ENCODE data around the gene RFK.
"Not testable (repeated sequence)": the region's sequence is repeated elsewhere in the genome, so short reads cannot be mapped to it uniquely, and the experiment has no call there.

Gene RFK

DNA sequence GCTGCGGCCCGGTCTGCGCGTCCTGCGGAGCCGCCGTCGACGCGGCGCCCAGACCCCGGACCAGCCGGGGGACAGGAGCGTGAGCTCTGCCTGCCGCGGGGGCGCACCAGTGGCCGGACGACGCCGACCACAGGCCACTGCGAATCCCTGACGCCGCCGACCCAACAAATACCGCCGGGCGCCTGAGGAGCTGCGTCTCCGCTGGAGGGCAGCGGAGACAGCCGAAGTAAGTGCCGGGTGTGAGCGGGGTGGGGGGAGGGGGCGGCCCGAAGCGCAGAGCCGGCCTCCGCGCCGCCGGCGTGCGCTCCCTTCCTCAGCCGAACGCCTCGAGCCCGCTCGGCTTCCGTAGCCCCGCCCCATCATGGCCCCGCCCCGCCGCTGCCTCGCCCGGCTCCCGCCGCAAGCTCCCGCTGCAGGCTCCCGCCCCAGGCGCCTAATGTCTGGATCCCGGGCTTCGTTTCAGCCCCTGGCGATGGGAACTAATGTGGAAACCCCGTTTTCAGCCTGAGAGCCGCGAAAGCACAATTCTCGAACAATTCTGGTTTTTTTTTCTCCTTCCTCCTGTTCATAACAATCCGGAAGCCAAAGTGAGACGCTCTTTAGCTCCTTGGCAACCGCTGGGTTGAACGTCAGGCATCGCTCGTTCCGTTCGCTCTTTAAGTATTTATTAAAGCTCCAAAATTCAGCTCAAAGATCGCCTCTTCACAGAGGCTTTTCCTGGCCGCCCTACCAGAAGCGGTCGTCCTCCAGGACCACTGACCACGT, at the start of gene RFK:
RFK (minus strand) TSS at position 232 of the 765 bp plus-strand sequence. CDS start 255 bp downstream, outside the sequence.
- DNase-seq: peak; percentile 61 to 88

DNA sequence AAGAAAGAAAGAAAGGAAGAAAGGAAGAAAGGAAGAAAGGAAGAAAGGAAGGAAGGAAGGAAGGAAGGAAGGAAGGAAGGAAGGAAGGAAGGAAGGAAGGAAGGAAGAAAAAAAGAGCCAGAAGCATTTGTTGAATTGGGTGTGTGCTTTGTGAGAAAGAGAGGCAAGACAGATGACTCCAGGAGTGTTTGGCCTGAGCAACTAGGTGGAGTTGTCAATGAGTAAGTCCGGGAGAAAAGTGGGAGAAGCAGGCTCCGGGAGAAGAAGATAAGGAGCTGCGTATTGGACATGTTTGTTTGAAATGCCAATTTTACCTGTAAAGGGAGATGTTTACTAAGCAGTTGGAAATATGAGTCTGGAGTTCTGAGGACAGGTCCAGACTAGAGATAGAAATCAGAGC, 49.7 kb upstream of the RFK start:
- DNase-seq: no peak

DNA sequence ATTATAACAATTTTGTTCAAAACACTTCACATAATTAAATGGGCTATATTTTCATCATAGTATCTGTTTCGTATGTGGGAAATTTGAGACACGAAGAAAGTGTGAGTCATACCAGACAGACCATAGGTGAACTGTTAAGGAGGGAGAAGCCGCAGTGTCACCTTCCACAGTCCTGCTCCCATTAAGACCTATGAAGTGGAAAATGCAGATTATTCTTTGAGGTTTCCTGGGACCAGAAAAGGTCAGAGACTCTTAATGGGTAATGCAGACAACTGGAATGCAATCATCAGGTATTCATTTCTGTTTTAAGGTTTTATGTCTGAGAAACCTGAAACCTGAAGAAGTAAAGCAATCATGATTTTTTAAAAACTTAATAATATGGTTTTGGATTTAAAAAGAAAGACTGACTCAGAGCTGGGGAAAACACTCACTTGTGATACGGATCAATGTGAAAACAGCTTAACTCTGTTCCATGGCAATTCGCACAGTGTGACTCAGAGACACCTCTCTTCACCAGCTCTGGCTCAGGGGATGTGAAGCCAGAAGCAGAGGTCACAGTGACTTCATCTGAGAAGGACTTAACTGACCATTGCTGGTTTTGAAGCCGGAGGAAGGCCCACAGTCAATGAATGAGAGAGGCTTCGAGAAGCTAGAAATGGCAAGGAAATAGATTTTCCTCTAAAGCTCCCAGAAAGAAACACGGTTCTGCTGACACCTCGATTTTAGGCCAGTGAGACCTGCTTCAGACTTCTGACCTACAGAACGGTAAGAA, 47.5 kb upstream of the RFK start:
- DNase-seq: no peak

DNA sequence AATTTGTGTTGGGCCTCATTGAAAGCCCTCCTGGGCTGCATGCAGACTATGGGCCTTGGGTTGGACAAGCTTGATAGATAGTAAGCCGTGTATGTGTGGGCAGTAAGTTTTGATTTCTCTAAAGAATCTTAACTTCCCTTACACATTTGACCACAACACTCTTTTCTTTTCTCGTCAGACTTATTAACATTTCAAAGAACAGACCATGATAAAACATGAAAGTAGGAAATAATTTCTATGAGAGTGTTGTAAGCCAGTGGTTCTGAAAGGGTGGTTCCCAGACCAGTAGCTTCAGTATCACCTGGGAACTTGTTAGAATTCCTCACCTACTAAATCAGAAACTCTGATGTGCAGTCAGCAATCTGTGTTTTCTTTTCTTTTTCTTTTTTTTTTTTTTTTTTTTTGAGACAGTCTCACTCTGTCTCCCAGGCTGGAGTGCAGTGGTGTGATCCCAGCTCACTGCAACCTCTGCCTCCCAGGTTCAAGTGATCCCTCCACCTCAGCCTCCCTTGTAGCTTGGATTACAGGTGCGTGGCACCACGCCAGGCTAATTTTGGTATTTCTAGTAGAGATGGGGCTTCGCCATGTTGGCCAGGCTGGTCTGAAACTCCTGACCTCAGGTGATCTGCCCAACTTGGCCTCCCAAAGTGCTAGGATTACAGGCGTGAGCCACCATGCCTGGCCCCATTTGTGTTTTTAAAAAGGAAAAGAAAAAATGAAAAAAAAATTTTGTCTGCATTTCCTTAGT, 44.8 kb upstream of the RFK start:
- DNase-seq: no peak

DNA sequence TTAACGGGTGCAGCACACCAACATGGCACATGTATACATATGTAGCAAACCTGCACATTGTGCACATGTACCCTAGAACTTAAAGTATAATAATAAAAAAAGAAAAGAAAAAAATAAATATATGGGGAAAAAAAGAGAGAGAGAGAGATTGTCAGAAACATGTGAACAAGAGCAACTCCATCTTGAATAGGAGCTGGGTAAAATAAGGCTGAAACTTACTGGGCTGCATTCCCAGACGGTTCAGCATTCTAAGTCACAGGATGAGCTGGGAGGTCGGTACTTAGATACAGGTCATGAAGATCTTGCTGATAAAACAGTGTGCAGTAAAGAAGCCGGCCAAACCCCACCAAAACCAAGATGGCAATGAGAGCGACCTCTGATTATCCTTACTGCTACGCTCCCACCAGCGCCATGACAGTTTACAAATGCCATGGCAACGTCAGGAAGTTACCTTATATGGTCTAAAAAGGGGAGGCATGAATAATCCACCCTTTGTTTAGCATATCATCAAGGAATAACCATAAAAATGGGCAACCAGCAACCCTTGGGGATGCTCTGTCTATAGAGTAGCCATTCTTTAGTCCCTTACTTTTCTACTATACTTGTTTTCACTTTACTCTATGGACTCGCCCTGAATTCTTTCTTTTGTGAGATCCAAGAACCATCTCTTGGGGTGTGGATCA, 42.9 kb upstream of the RFK start:
- not testable (repeated sequence) for DNase-seq

DNA sequence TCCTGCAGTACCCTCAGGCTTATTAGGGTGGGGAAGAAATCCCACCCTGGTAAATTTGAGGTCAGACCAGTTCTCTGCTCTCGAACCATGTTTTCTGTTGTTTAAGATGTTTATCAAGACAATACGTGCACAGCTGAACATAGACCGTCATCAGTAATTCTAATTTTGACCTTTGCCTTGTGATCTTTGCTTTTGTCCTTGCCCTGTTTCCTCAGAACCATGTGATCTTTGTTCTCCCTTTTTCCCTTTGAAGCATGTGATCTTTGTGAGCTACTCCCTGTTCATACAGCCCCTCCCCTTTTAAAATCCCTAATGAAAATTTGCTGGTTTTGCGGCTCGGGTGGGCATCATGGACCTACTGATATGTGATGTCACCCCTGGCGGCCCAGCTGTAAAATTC, 40.7 kb upstream of the RFK start:
- DNase-seq: not testable (repeated sequence)

DNA sequence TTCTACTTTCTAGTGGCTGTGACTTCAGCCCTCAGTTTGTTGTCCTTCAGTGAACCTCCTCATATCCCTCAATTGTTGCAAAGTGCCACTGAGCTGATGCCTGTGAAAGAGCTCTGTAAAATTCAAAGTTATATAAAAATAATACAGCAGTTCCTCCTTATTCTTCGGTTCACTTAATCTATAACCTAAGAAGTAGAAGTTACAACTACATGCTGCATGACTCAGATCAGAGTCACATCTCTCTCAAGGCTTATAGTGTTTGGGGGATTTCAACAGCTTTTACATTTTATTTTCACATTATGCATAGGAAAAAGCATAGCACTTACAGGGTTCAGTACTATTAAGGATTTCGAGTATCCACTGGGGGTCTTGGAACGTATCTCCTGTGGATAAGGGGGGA, 39.6 kb upstream of the RFK start:
- DNase-seq: no peak

DNA sequence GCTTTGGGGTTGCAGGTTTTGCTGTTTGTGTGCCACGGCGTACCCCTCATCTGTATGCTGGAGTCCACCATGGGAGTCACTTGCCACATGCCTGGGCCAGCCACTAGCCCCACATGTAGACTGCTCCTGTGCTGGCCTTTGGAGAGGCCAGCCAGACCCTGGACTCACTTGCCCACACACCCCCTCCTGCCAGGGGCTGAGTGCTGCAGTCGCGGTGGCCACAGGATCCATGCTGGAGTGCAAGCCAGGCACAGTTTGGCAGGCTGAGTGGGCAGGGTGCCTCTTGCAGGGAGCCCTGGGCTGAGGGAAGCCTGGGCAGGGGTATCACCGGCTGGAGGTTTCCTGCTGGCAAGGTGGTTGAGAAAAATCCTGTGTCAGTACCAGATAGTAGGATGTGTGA, 39.2 kb upstream of the RFK start:
- DNase-seq: no peak

DNA sequence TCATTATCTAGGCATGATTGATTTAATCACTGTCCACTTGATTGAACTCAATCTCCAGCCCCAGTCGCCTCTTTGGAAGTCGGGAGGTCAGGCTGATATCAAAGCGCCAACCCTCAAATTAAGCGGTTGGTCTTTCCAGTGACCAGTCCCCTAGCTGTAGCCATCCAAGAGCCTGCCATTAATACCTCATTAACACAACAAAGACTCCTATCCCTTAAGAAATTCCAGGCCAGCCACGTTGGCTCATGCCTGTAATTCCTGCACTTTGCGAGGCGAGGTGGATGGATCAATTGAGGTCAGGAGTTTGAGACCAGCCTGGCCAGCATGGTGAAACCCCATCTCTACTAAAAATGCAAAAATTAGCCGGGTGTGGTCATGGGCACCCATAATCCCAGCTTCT, 37.4 kb upstream of the RFK start:
- DNase-seq: no peak

DNA sequence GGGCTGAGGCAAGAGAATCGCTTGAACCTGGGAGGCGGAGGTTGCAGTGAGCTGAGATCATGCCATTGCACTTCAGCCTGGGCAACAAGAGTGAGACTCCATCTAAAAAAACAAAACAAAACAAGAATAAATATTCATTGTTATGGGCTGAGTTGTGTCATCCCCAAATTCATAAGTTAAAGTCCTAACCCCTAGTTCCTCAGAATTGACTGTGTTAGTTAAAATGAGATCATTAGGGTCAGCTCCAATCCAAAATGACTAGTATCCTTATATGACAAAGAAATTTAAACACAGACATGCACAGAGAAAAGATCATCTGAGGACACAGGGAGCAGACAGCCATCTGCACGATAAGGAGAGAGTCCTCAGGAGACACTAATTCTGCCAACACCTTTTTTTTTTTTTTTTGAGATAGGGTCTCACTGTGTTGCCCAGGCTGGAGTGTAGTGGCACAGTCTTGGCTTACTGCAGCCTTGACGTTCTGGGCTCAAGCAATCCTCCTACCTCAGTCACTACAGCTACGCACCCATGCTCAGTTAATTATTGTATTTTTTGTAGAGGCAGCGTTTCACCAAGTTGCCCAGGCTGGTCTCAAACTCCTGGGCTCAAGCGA, 32.7 kb upstream of the RFK start:
- no peak for DNase-seq

DNA sequence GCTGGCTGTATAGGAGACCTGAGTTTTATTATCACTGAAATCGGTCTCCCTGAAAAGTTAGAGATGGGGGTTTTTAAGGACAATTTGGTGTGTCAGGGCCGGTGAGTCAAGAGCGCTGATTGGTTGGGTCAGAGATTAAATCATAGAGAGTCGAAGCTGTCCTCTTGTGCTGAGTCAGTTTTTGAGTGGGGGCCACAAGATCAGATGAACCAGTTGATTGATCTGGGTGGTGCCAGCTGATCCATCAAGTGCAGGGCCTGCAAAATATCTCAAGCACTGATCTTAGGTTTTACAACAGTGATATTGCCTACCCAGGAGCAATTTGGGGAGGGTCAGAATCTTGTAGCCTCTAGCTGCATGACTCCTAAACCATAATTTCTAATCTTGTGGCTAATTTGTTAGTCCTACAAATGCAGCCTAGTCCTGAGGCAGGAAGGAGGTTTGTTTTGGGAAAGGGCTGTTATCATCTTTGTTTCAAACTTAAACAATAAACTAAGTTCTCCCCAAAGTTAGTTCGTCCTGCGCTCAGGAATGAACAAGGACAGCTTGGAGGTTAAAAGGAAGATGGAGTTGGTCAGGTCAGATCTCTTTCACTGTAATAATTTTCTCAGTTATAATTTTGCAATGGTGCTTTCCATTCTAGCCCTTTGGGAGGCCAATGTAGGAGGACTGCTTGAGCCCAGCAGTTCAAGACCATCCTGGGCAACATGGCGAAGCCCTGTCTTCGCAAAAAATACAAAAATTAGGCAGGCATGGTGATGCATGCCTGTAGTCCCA, 31.6 kb upstream of the RFK start:
- no peak for DNase-seq

DNA sequence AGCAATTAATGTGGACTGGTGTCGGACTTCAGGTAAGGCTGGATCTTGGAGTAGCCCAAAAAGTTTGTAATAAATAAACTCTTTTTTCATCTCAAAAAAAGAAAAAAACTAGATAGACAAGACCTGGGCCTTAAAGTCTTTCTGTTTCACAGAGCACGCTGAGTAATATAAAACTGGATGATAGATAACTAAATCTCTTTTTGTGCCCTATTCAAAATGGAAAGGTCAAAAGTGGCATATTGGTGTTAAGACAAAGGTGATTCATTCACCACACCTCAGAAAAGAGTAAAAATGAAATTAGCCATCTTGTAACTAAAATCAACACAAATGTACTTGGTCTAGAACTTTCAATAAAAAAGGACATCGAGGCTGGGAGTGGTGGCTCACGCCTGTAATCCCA, 30.3 kb upstream of the RFK start:
- DNase-seq: no peak

DNA sequence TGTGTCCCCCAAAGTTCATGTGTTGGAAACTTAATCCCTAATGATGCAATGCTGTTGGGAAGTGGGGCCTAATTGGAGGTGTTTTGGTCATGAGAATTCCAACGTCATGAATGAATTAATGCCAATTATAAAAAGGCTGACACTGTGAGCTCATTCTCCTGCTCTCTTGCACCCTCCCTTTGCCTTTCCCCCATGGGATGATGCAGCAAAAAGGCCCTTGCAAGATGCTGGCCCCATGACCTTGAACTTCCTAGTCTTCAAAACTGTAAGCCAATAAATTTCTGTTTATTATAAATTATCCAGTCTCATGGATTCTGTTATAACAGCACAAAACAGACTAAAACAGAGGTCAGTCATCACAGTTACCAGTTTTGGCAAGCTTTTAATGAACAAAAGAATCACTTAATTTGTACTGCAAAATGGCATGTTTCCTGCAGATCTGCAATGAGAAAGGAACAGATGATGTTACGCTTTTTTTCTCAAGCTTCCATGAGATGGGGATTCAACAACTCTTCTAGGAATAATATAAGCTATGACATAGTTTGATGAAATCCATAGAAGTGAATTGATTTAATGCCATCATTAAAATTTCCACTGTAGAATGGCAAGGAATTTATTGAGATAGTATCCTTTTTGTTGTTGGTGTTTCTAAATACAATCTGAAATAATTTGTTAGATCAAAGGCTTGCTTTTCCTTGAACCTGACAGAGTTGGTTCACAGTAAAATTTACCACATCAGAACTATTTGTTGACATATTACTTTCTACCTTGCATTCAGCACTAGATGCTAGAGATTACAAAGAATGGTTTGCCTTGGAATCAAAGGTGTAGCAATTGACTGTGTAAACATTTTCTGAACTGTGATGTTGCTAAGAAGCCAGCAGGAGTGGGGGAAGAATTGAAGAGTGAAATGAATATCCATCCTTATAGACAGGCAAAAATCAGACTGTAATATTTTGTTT, 29.3 kb upstream of the RFK start:
- DNase-seq: no peak

DNA sequence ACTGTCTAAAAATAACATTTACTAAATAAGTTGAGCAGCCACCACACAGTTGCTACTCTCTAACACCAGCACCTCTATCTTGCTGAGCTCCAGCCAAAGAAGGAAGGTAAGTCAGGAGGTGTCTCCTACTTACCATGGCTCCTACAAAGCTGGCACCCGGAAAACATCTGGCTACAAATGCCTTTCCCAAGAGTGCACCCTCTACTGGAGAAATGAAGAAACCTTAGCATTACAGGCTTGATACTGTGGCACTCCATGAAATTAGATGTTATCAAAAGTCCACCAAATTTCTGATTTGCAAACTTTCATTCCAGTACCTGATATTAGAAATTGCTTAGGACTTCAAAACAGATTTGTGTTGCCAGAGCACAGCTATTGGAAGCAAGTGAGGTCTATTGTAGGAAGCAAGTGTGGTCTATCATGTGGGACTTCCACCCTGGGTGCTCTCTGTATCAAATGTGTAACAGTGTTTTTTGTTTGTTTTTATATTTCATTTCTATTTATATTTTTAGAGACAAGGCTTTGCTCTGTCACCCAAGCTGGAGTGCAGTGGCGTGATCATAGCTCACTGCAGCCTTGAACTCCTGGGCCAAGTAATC, 25.7 kb upstream of the RFK start:
- DNase-seq: peak in 1 of 2 experiments; percentile 14

DNA sequence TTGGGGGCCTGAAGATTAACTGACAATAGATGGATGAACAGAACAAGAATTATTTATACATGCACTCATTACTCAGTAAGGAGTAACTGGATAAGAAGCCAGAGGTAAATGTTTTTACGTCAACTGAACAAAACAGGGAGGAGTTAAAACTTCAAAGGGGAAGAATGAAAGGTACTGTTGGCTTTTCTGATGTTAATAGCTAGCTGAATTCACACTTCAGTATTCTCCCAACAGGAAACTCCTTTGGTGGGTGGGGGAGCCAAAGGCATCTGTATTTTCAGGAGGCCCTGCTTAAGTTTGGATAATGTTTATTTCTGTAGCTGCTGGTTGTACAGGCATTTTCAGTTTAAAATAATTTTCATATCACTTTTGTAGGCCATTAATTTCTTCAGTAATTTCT, 23.2 kb upstream of the RFK start:
- DNase-seq: no peak

DNA sequence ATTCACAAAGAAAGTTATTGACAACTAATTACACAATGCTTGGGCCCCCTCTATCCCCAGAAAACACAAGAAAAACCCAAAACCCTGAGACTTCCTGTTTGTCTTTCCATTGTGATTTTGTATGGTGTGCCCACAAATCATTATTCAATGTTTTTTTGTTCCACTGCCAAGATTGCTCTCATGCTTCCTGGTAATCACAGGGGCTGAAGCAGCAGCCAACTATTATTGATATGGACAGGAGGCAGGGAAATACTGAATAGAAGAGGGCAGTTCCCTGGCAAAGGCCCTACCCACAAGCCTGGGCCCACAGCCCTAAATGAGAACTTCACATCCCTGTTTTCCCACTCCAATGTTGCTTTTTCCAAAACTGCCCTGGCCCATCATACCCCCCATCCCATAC, 21.5 kb upstream of the RFK start:
- DNase-seq: no peak

DNA sequence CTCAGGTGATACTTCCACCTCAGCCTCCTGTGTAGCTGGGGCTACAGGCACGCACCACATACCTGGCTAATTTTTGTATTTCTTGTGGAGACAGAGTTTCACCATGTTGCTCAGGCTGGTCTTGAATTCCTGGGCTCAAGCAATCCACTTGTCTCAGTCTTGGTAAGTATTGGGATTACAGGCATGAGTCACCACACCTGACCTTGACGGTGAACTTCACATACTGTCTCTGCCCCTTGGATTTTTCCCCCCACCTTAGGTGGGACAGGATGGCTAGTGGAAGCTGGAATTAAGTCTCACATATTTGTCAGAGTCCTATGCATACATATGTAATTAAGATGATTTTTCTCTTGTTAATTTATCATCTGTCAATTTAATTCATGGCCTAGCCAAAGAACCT, 20.9 kb upstream of the RFK start:
- no peak for DNase-seq

DNA sequence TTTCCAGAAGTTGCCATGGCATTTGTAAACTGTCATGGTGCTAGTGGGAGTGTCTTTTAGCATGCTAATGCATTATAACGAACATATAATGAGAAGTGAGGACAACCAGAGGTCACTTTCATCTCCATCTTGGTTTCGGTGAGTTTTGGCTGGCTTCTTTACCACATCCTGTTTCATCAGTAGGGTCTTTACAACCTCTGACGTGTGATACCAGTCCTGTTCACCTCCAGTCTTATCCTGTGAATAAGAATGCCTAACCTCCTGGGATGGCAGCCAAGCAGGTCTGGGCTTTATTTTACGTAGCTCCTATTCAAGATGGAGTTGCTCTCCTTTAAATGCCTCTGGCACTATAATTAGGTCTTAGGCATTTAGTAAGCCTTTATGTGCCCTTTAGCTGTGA, 20.4 kb upstream of the RFK start:
- no peak for DNase-seq

DNA sequence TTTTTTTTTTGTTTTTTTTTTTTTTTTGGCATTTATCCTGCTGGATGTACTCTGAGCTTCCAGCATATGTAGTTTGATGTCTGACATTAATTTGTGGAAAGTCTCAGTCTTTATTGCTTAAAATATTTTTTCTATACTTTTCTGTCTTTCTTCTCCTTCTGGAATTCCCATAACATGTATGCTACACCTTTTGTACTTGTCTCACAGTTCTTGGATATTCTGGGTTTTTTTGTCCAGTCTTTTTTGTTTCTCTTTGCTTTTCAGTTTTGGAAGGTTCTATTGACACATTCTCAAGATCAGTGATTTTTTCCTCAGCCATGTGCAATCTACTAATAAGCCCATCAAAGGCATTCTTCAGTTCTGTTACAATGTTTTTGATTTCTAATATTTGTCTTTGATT, 19.4 kb upstream of the RFK start:
- DNase-seq: no peak

DNA sequence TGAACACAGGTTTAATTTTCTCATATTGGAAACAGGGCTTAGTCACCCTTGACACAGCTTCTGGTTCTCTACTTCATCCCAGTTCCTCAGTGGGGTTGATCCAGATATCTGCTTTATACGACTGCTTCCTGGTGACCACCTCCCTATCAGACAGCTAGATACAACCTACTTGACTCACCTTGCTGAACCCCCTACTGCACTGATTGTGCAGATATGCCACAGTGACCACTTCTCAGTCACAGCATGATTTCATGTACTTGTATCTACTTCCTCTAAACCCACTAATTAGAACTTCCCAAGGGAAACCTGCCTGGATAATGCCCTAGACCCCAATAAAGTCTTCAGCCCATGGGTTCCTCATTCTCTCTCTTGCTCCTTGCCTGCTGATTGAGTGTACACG, 18.4 kb upstream of the RFK start:
- DNase-seq: no peak
